WTC11 (cell line): ENCODE results near the gene CTH.

Experiments used
- CTCF ChIP-seq: fragments of 200-600 bp; IDR thresholded peaks from 2 replicates; pipeline ENCODE4 v1.8.0; 2022; ENCODE audit warnings: antibody characterized with exemption
- FOXP1 ChIP-seq: sonication (generic); formaldehyde crosslinking; IDR thresholded peaks from 2 replicates; pipeline ENCODE4 v1.8.0; 2022; ENCODE audit warnings: missing genetic modification reagents, mild to moderate bottlenecking, moderate library complexity, borderline replicate concordance
- IRF2 ChIP-seq: sonication (generic); formaldehyde crosslinking; IDR thresholded peaks from 2 replicates; pipeline ENCODE4 v1.8.0; 2022; ENCODE audit warnings: low read depth, missing genetic modification reagents, borderline replicate concordance
- NR1H2 ChIP-seq: sonication (generic); formaldehyde crosslinking; IDR thresholded peaks from 2 replicates; pipeline ENCODE4 v1.9.0; 2021; ENCODE audit warnings: mild to moderate bottlenecking, moderate library complexity, missing genetic modification reagents
- NR2C2 ChIP-seq: sonication (generic); formaldehyde crosslinking; IDR thresholded peaks from 2 replicates; pipeline ENCODE4 v1.8.0; 2022; ENCODE audit warnings: mild to moderate bottlenecking, missing genetic modification reagents
- TP53 ChIP-seq: sonication (generic); formaldehyde crosslinking; IDR thresholded peaks from 2 replicates; pipeline ENCODE4 v1.8.1; 2023; ENCODE audit warnings: mild to moderate bottlenecking, missing genetic modification reagents
- ZNF416 ChIP-seq: fragments of 250-450 bp; sonication (Bioruptor Pico); IDR thresholded peaks from 2 replicates; pipeline ENCODE4 v1.9.0; 2021; ENCODE audit warnings: mild to moderate bottlenecking, inconsistent platforms
- ZSCAN18 ChIP-seq: fragments of 250-450 bp; sonication (Bioruptor Pico); IDR thresholded peaks from 2 replicates; pipeline ENCODE4 v2.1.2; 2022; ENCODE audit warnings: mild to moderate bottlenecking, moderate library complexity

- TF ChIP-seq CTCF: no peak
- TF ChIP-seq FOXP1: no peak
- no peak for TF ChIP-seq TP53 (CRISPR knock-in tag)
- TF ChIP-seq NR1H2 (CRISPR knock-in tag): no peak
- no peak for TF ChIP-seq NR2C2
- TF ChIP-seq ZSCAN18 (CRISPR knock-in tag): no peak
- no peak for TF ChIP-seq ZNF416
- no peak for TF ChIP-seq IRF2
These were observed 7.3 kb upstream of the CTH start for GRCh38 chr1:70403759-70404158.
